HepG2 (cell line): ENCODE results near the gene AMZ2. TPM values are rescaled to one million over a fixed set of nuclear protein-coding genes. Genes with fewer than 3 reads are reported as not detected.

ENCODE experiments used
- GABPA ChIP-seq, 2 experiments: IDR thresholded peaks; 2 replicates each; pipeline ENCODE4 v1.6.1; 2011 to 2016; ENCODE audit warnings: low read depth in 2 of 2, low read length in 1 of 2, missing biosample characterization in 1 of 2, missing genetic modification characterization in 1 of 2
- HNF4A ChIP-seq: sonication (generic); formaldehyde crosslinking; IDR thresholded peaks from 2 replicates; pipeline ENCODE4 v1.4.0; 2020; ENCODE audit warnings: missing genetic modification reagents
- MAZ ChIP-seq, 2 experiments: sonication (generic) in 1 of 2; formaldehyde crosslinking in 1 of 2; IDR thresholded peaks; 2 replicates each; pipeline versions ENCODE4 v1.5.0 to v1.6.1; 2012 to 2020; ENCODE audit warnings: low read depth in 2 of 2, mild to moderate bottlenecking in 2 of 2, borderline replicate concordance in 1 of 2, improper control_type of control experiment in 1 of 2, low read length in 1 of 2, missing genetic modification reagents in 1 of 2, moderate library complexity in 1 of 2
- NFIB ChIP-seq: sonication (generic); formaldehyde crosslinking; IDR thresholded peaks from 2 replicates; pipeline ENCODE4 v1.9.0; 2021; ENCODE audit warnings: missing genetic modification reagents, mild to moderate bottlenecking, borderline replicate concordance
- SCMH1 ChIP-seq: sonication (generic); formaldehyde crosslinking; IDR thresholded peaks from 2 replicates; pipeline ENCODE4 v1.9.0; 2021; ENCODE audit warnings: missing genetic modification reagents, mild to moderate bottlenecking, borderline replicate concordance
- SP140L ChIP-seq: sonication (generic); formaldehyde crosslinking; IDR thresholded peaks from 2 replicates; pipeline ENCODE4 v1.4.0; 2020; ENCODE audit warnings: missing genetic modification reagents, borderline replicate concordance
- TGIF2 ChIP-seq: IDR thresholded peaks from 2 replicates; pipeline ENCODE4 v1.6.1; 2016; ENCODE audit warnings: control low read depth, missing compliant biosample characterization
- ZNF264 ChIP-seq: sonication (generic); formaldehyde crosslinking; IDR thresholded peaks from 2 replicates; pipeline ENCODE4 v1.4.0; 2020; ENCODE audit warnings: missing genetic modification reagents
- ZNF782 ChIP-seq: sonication (generic); formaldehyde crosslinking; IDR thresholded peaks from 2 replicates; pipeline ENCODE4 v1.4.0; 2020; ENCODE audit warnings: missing genetic modification reagents, mild to moderate bottlenecking, borderline replicate concordance
- ZSCAN12 ChIP-seq: sonication (generic); formaldehyde crosslinking; IDR thresholded peaks from 2 replicates; pipeline ENCODE4 v1.9.0; 2021; ENCODE audit warnings: mild to moderate bottlenecking, missing genetic modification reagents
- polyA plus RNA-seq, 8 experiments: library from polyadenylated mRNA; depleted of rRNA in 3 of 8; stranded (reverse) in 7 of 8; unstranded in 1 of 8; fragments of >200 nt; fragmentation: Illumina TruSeq in 4 of 8; extraction: Trizol in 4 of 8; gene quantifications; 2 replicates each; pipeline versions ENCODE4 v1.2.1 to v1.2.3, GENCODE V29; 2011 to 2016; ENCODE audit warnings: low read depth in 4 of 8, missing spikeins in 1 of 8, mixed read lengths in 1 of 8; ENCODE audit not compliant: insufficient read depth in 1 of 8
- total RNA-seq, 5 experiments: library from RNA; depleted of rRNA; stranded (reverse); fragments of >200 nt; fragmentation: Illumina TruSeq; extraction: Trizol; gene quantifications; 2 replicates each; pipeline ENCODE4 v1.2.3, GENCODE V29; 2016; ENCODE audit warnings: low read depth in 1 of 5
- TF ChIP-seq, protein P1 (sequence below): sonication (generic); formaldehyde crosslinking; IDR thresholded peaks from 2 replicates; pipeline ENCODE4 v1.5.0; 2020; ENCODE audit warnings: mild to moderate bottlenecking, missing genetic modification reagents, borderline replicate concordance
- TF ChIP-seq, protein P2 (sequence below): sonication (generic); formaldehyde crosslinking; IDR thresholded peaks from 2 replicates; pipeline ENCODE4 v1.4.0; 2020; ENCODE audit warnings: missing genetic modification reagents
- TF ChIP-seq, protein P3 (sequence below): sonication (generic); formaldehyde crosslinking; IDR thresholded peaks from 2 replicates; pipeline ENCODE4 v1.8.0; 2022; ENCODE audit warnings: low read depth, missing genetic modification reagents
- TF ChIP-seq, protein P4 (sequence below): sonication (generic); formaldehyde crosslinking; IDR thresholded peaks from 2 replicates; pipeline ENCODE4 v1.8.0; 2022; ENCODE audit warnings: mild to moderate bottlenecking, missing genetic modification reagents

AMZ2 gene
- total and polyA plus RNA-seq, 2 of the 13 experiments (the other 11 are each of a cell fraction or from before 2014, with no cell fraction given) = 86.9 to 90.2 TPM

DNA sequence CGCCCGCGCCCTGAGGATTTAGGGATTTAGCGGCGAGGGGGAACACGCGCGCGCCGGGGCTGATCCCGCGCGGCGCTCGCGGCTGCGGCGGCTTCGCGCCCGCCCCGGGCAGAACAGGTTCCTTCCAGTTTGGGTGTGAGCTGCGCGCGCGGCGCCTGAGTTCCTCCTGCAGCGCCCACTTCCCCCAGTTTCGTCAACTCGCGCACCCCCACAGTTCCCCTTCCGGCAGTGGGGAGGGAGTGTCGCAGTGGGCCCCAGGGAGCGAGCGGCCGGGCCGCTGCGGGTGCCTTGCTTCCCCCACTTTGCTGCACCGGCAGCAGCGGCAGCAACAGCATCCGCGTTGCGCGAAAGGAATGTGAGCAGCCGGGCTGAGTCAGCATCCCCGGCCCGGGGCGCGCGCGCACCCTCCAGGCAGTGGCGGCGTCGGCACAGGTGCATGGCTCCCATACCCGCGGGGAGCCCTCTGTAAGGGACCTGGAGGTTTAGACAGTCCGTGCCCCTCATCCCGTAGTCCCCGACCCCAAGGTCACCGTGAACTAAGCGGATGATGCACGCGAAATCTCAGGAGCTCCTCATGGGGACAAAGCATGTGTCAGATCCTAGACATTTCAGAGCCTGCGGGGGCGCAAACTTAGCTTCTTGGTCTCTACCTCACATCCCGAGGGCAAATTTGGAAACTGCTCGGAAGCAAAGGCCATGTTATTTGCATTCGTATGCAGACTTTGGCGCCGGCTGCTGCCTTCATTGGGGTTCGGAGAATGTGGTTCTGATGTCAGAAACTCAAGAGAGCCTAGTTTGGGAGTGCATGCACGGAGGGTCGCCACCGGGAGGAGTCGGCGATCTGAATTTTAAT is 44.2 kb downstream of the AMZ2 start (continued):
- TF ChIP-seq NFIB (CRISPR knock-in tag) (no peak), SCMH1 (CRISPR knock-in tag) (no peak), MAZ (IDR thresholded peaks at IDR 0.05; ENCODE audit: borderline replicate concordance, low read depth, low read length) (0 out of 2 replicates have a peak, but pooled peaks have one; percentile 1), MAZ (CRISPR knock-in tag; IDR thresholded peaks at IDR 0.05; ENCODE audit: low read depth) (no peak; the same call in 1 of the 2 replicates), ZNF782 (CRISPR knock-in tag) (peak; percentile 91; the same call in 1 of the 2 replicates), SP140L (CRISPR knock-in tag) (no peak; the same call in 1 of the 2 replicates), ZNF264 (peak; percentile 25; the same call in 1 of the 2 replicates), TGIF2 (CRISPR knock-in tag) (peak; percentile 65; the same call in 1 of the 2 replicates), ZSCAN12 (no peak; the same call in 1 of the 2 replicates), HNF4A (CRISPR knock-in tag) (no peak), GABPA (IDR thresholded peaks at IDR 0.05; ENCODE audit: low read depth, low read length) (no peak), GABPA (CRISPR knock-in tag; IDR thresholded peaks at IDR 0.05; ENCODE audit: low read depth) (peak; percentile 52; the same call in 1 of the 2 replicates)
- TF ChIP-seq, protein P1, sequence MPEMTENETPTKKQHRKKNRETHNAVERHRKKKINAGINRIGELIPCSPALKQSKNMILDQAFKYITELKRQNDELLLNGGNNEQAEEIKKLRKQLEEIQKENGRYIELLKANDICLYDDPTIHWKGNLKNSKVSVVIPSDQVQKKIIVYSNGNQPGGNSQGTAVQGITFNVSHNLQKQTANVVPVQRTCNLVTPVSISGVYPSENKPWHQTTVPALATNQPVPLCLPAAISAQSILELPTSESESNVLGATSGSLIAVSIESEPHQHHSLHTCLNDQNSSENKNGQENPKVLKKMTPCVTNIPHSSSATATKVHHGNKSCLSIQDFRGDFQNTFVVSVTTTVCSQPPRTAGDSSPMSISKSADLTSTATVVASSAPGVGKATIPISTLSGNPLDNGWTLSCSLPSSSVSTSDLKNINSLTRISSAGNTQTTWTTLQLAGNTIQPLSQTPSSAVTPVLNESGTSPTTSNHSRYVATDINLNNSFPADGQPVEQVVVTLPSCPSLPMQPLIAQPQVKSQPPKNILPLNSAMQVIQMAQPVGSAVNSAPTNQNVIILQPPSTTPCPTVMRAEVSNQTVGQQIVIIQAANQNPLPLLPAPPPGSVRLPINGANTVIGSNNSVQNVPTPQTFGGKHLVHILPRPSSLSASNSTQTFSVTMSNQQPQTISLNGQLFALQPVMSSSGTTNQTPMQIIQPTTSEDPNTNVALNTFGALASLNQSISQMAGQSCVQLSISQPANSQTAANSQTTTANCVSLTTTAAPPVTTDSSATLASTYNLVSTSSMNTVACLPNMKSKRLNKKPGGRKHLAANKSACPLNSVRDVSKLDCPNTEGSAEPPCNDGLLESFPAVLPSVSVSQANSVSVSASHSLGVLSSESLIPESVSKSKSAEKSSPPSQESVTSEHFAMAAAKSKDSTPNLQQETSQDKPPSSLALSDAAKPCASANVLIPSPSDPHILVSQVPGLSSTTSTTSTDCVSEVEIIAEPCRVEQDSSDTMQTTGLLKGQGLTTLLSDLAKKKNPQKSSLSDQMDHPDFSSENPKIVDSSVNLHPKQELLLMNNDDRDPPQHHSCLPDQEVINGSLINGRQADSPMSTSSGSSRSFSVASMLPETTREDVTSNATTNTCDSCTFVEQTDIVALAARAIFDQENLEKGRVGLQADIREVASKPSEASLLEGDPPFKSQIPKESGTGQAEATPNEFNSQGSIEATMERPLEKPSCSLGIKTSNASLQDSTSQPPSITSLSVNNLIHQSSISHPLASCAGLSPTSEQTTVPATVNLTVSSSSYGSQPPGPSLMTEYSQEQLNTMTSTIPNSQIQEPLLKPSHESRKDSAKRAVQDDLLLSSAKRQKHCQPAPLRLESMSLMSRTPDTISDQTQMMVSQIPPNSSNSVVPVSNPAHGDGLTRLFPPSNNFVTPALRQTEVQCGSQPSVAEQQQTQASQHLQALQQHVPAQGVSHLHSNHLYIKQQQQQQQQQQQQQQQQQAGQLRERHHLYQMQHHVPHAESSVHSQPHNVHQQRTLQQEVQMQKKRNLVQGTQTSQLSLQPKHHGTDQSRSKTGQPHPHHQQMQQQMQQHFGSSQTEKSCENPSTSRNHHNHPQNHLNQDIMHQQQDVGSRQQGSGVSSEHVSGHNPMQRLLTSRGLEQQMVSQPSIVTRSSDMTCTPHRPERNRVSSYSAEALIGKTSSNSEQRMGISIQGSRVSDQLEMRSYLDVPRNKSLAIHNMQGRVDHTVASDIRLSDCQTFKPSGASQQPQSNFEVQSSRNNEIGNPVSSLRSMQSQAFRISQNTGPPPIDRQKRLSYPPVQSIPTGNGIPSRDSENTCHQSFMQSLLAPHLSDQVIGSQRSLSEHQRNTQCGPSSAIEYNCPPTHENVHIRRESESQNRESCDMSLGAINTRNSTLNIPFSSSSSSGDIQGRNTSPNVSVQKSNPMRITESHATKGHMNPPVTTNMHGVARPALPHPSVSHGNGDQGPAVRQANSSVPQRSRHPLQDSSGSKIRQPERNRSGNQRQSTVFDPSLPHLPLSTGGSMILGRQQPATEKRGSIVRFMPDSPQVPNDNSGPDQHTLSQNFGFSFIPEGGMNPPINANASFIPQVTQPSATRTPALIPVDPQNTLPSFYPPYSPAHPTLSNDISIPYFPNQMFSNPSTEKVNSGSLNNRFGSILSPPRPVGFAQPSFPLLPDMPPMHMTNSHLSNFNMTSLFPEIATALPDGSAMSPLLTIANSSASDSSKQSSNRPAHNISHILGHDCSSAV (CRISPR knock-in tag) = no peak
- TF ChIP-seq, protein P2, sequence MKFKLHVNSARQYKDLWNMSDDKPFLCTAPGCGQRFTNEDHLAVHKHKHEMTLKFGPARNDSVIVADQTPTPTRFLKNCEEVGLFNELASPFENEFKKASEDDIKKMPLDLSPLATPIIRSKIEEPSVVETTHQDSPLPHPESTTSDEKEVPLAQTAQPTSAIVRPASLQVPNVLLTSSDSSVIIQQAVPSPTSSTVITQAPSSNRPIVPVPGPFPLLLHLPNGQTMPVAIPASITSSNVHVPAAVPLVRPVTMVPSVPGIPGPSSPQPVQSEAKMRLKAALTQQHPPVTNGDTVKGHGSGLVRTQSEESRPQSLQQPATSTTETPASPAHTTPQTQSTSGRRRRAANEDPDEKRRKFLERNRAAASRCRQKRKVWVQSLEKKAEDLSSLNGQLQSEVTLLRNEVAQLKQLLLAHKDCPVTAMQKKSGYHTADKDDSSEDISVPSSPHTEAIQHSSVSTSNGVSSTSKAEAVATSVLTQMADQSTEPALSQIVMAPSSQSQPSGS (CRISPR knock-in tag) = 0 out of 2 replicates have a peak, but pooled peaks have one; percentile 38
- TF ChIP-seq, protein P3, sequence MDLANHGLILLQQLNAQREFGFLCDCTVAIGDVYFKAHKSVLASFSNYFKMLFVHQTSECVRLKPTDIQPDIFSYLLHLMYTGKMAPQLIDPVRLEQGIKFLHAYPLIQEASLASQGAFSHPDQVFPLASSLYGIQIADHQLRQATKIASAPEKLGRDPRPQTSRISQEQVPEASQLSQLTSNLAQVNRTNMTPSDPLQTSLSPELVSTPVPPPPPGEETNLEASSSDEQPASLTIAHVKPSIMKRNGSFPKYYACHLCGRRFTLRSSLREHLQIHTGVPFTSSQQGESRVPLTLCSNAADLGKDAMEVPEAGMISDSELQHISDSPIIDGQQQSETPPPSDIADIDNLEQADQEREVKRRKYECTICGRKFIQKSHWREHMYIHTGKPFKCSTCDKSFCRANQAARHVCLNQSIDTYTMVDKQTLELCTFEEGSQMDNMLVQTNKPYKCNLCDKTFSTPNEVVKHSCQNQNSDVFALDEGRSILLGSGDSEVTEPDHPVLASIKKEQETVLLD = peak; percentile 44; the same call in 1 of the 2 replicates
- TF ChIP-seq, protein P4, sequence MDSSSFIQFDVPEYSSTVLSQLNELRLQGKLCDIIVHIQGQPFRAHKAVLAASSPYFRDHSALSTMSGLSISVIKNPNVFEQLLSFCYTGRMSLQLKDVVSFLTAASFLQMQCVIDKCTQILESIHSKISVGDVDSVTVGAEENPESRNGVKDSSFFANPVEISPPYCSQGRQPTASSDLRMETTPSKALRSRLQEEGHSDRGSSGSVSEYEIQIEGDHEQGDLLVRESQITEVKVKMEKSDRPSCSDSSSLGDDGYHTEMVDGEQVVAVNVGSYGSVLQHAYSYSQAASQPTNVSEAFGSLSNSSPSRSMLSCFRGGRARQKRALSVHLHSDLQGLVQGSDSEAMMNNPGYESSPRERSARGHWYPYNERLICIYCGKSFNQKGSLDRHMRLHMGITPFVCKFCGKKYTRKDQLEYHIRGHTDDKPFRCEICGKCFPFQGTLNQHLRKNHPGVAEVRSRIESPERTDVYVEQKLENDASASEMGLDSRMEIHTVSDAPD (CRISPR knock-in tag) = no peak
